Measurements from ENCODE around the gene TRIM45.

- TF ChIP-seq CTCF (IDR thresholded peaks at IDR 0.05): no peak
- TF ChIP-seq EZH2 (IDR thresholded peaks at IDR 0.05; ENCODE audit: borderline replicate concordance, insufficient read depth, low read depth, low read length, poor library complexity, severe bottlenecking): no peak
Observed at GRCh38 chr1:117096951-117097408, 24.6 kb downstream of the TRIM45 start.
